Measurements from ENCODE around the gene GPS1. TPM values are rescaled to one million over a fixed set of nuclear protein-coding genes. Genes with fewer than 3 reads are reported as not detected.
A peak's percentile ranks its signal among the peaks of the same experiment; 100 is the strongest.

GPS1 gene
- total and polyA plus RNA-seq, 9 of the 15 experiments (the other 6 are each of a cell fraction or from before 2014, with no cell fraction given): 3.1 to 167 (median 69.9) TPM

GRCh38 chr17:82096709-82097183, 45.0 kb downstream of the GPS1 start (continued):
- no peak for TF ChIP-seq MGA (IDR thresholded peaks at IDR 0.05)
- TF ChIP-seq TAF15 (IDR thresholded peaks at IDR 0.05; ENCODE audit: low read depth, low read length): 0 out of 2 replicates have a peak, but pooled peaks have one; percentile 58
- peak; percentile 28 for TF ChIP-seq CHD1 (IDR thresholded peaks at IDR 0.05; ENCODE audit: low read length)

All from K562 (cell line).